Thyroid gland (tissue), 4 donors: ENCODE measurements around the gene PRDX1.

Experiments
- CTCF ChIP-seq, 6 experiments: fragments of 200-600 bp in 3 of 6; fragments of 450-650 bp in 3 of 6; sonication (generic) in 3 of 6; IDR thresholded peaks; one replicate each; pipeline ENCODE4 v1.5.1; 2016 to 2019; ENCODE audit warnings: antibody characterized with exemption in 6 of 6, mild to moderate bottlenecking in 2 of 6, inconsistent platforms in 1 of 6, moderate library complexity in 1 of 6
- POLR2A ChIP-seq, 2 donors: fragments of 450-650 bp; IDR thresholded peaks; one replicate each; pipeline ENCODE4 v1.6.1; 2017; ENCODE audit warnings: antibody characterized with exemption in 2 of 2, mild to moderate bottlenecking in 2 of 2, moderate library complexity in 1 of 2

GRCh38 chr1:45535988-45536766 lies 14.5 kb upstream of the PRDX1 start:
- no peak for TF ChIP-seq POLR2A (IDR thresholded peaks at IDR 0.05)
- TF ChIP-seq CTCF (IDR thresholded peaks at IDR 0.05) = no peak
